HepG2 (cell line): ENCODE data around the gene MRPL20. TPM values are rescaled to one million over a fixed set of nuclear protein-coding genes. Genes with fewer than 3 reads are reported as not detected.

ENCODE experiments used
- CCDC6 ChIP-seq: sonication (generic); formaldehyde crosslinking; IDR thresholded peaks from 2 replicates; pipeline ENCODE4 v1.8.1; 2022; ENCODE audit warnings: mild to moderate bottlenecking, missing genetic modification reagents, moderate library complexity
- HIVEP1 ChIP-seq: sonication (generic); formaldehyde crosslinking; IDR thresholded peaks from 2 replicates; pipeline ENCODE4 v1.4.0; 2020; ENCODE audit warnings: mild to moderate bottlenecking, missing genetic modification reagents
- KLF13 ChIP-seq: sonication (generic); formaldehyde crosslinking; IDR thresholded peaks from 2 replicates; pipeline ENCODE4 v1.4.0; 2020; ENCODE audit warnings: mild to moderate bottlenecking, missing genetic modification reagents
- NFE2L1 ChIP-seq: sonication (generic); formaldehyde crosslinking; IDR thresholded peaks from 2 replicates; pipeline ENCODE4 v1.4.0; 2020; ENCODE audit warnings: missing genetic modification reagents, mild to moderate bottlenecking, borderline replicate concordance
- NFE2L2 ChIP-seq: fragments of 150-350 bp; IDR thresholded peaks from 2 replicates; pipeline ENCODE4 v1.6.1; 2014; ENCODE audit warnings: low read length
- PRMT3 ChIP-seq: sonication (generic); formaldehyde crosslinking; IDR thresholded peaks from 2 replicates; pipeline ENCODE4 v1.8.1; 2022; ENCODE audit warnings: low read depth, mild to moderate bottlenecking, moderate library complexity, missing genetic modification reagents, borderline replicate concordance
- PRPF4 ChIP-seq: fragments of 200-400 bp; formaldehyde crosslinking; IDR thresholded peaks from 2 replicates; pipeline ENCODE4 v1.6.1; 2016; ENCODE audit warnings: low read length, low read depth; ENCODE audit not compliant: poor library complexity, severe bottlenecking
- PTBP1 ChIP-seq: fragments of 200-400 bp; formaldehyde crosslinking; IDR thresholded peaks from 2 replicates; pipeline ENCODE4 v1.6.1; 2018; ENCODE audit warnings: low read length, low read depth; ENCODE audit not compliant: poor library complexity, severe bottlenecking
- RXRA ChIP-seq: sonication (generic); formaldehyde crosslinking; IDR thresholded peaks from 2 replicates; pipeline ENCODE4 v1.5.1; 2020; ENCODE audit warnings: missing genetic modification reagents
- SALL1 ChIP-seq: sonication (generic); formaldehyde crosslinking; IDR thresholded peaks from 2 replicates; pipeline ENCODE4 v1.8.0; 2022; ENCODE audit warnings: mild to moderate bottlenecking, missing genetic modification reagents
- SPEN ChIP-seq: sonication (generic); formaldehyde crosslinking; IDR thresholded peaks from 2 replicates; pipeline ENCODE4 v1.5.1; 2020; ENCODE audit warnings: low read depth, mild to moderate bottlenecking, missing genetic modification reagents
- ZNF678 ChIP-seq: sonication (generic); formaldehyde crosslinking; IDR thresholded peaks from 2 replicates; pipeline ENCODE4 v1.4.0; 2020; ENCODE audit warnings: mild to moderate bottlenecking, missing genetic modification reagents
- ZNF782 ChIP-seq: sonication (generic); formaldehyde crosslinking; IDR thresholded peaks from 2 replicates; pipeline ENCODE4 v1.4.0; 2020; ENCODE audit warnings: missing genetic modification reagents, mild to moderate bottlenecking, borderline replicate concordance
- polyA plus RNA-seq, 8 experiments: library from polyadenylated mRNA; depleted of rRNA in 3 of 8; stranded (reverse) in 7 of 8; unstranded in 1 of 8; fragments of >200 nt; fragmentation: Illumina TruSeq in 4 of 8; extraction: Trizol in 4 of 8; gene quantifications; 2 replicates each; pipeline versions ENCODE4 v1.2.1 to v1.2.3, GENCODE V29; 2011 to 2016; ENCODE audit warnings: low read depth in 4 of 8, missing spikeins in 1 of 8, mixed read lengths in 1 of 8; ENCODE audit not compliant: insufficient read depth in 1 of 8
- total RNA-seq, 5 experiments: library from RNA; depleted of rRNA; stranded (reverse); fragments of >200 nt; fragmentation: Illumina TruSeq; extraction: Trizol; gene quantifications; 2 replicates each; pipeline ENCODE4 v1.2.3, GENCODE V29; 2016; ENCODE audit warnings: low read depth in 1 of 5
- TF ChIP-seq, protein P1 (sequence below): sonication (generic); formaldehyde crosslinking; IDR thresholded peaks from 2 replicates; pipeline ENCODE4 v1.4.0; 2020; ENCODE audit warnings: missing genetic modification reagents, borderline replicate concordance
- TF ChIP-seq, protein P2 (sequence below): sonication (generic); formaldehyde crosslinking; IDR thresholded peaks from 2 replicates; pipeline ENCODE4 v1.4.0; 2020; ENCODE audit warnings: mild to moderate bottlenecking, missing genetic modification reagents
- TF ChIP-seq, protein P3 (sequence below): IDR thresholded peaks from 2 replicates; pipeline ENCODE4 v1.6.1; 2016; ENCODE audit warnings: low read depth
- TF ChIP-seq, protein P4 (sequence below): sonication (generic); formaldehyde crosslinking; IDR thresholded peaks from 2 replicates; pipeline ENCODE4 v1.4.0; 2020; ENCODE audit warnings: mild to moderate bottlenecking, low read depth, missing genetic modification reagents
- TF ChIP-seq, protein P5 (sequence below): sonication (generic); formaldehyde crosslinking; IDR thresholded peaks from 2 replicates; pipeline ENCODE4 v1.8.0; 2022; ENCODE audit warnings: mild to moderate bottlenecking, missing genetic modification reagents, moderate library complexity

The MRPL20 gene
- total and polyA plus RNA-seq, 2 of the 13 experiments (the other 11 are each of a cell fraction or from before 2014, with no cell fraction given) = 59.2 to 127 TPM

DNA sequence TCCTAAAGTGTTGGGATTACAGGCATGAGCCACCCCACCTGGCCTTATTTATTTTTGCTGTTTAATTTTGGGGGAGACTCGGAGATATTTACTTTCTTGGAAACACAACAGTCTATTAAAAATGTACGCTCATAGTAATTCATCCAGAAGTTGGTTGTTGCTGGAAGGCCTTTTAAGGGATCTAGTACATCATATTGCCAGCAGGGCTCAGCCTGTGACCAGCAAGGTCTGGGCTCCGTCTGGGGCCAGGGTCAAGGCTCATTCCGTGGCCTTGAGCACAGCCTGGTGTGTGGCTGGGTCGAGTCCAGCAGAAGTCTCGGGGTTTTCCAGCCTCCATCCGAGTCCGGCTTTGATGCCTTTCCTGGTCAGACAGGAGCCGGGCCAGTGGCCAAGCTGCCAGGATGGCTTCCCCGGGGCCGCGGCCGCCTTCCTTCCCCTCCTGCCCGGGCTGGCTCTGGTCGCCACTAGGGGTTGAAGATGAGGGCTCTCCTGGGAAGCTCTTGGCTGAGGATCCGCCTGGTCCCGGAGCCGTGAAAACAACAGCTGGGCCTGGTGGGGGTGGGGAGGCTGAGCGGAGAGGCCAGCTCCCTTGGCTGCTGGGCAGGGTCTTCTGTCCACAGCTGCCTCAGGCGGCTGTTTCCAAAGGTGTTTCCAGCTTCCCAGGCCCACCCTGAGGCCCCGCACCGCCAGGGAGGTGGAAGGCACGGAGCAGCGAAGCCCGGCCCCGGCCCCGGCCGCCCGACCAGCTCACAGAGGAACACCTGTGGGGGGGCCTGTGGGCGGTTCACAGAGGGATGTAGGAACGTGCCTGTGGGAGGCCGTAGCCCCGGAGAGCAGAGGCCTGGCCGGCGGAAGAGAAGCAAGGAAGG is 23.3 kb upstream of the MRPL20 start (continued):
- TF ChIP-seq, protein P1, sequence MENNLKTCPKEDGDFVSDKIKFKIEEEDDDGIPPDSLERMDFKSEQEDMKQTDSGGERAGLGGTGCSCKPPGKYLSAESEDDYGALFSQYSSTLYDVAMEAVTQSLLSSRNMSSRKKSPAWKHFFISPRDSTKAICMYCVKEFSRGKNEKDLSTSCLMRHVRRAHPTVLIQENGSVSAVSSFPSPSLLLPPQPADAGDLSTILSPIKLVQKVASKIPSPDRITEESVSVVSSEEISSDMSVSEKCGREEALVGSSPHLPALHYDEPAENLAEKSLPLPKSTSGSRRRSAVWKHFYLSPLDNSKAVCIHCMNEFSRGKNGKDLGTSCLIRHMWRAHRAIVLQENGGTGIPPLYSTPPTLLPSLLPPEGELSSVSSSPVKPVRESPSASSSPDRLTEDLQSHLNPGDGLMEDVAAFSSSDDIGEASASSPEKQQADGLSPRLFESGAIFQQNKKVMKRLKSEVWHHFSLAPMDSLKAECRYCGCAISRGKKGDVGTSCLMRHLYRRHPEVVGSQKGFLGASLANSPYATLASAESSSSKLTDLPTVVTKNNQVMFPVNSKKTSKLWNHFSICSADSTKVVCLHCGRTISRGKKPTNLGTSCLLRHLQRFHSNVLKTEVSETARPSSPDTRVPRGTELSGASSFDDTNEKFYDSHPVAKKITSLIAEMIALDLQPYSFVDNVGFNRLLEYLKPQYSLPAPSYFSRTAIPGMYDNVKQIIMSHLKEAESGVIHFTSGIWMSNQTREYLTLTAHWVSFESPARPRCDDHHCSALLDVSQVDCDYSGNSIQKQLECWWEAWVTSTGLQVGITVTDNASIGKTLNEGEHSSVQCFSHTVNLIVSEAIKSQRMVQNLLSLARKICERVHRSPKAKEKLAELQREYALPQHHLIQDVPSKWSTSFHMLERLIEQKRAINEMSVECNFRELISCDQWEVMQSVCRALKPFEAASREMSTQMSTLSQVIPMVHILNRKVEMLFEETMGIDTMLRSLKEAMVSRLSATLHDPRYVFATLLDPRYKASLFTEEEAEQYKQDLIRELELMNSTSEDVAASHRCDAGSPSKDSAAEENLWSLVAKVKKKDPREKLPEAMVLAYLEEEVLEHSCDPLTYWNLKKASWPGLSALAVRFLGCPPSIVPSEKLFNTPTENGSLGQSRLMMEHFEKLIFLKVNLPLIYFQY = 0 out of 2 replicates have a peak, but pooled peaks have one; percentile 26
- TF ChIP-seq, protein P2, sequence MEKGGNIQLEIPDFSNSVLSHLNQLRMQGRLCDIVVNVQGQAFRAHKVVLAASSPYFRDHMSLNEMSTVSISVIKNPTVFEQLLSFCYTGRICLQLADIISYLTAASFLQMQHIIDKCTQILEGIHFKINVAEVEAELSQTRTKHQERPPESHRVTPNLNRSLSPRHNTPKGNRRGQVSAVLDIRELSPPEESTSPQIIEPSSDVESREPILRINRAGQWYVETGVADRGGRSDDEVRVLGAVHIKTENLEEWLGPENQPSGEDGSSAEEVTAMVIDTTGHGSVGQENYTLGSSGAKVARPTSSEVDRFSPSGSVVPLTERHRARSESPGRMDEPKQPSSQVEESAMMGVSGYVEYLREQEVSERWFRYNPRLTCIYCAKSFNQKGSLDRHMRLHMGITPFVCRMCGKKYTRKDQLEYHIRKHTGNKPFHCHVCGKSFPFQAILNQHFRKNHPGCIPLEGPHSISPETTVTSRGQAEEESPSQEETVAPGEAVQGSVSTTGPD (CRISPR knock-in tag) = no peak
- TF ChIP-seq PRMT3 (CRISPR knock-in tag) = peak; percentile 35; the same call in 1 of the 2 replicates
- TF ChIP-seq ZNF782 (CRISPR knock-in tag) = peak; percentile 20; the same call in 1 of the 2 replicates
- TF ChIP-seq, protein P3, sequence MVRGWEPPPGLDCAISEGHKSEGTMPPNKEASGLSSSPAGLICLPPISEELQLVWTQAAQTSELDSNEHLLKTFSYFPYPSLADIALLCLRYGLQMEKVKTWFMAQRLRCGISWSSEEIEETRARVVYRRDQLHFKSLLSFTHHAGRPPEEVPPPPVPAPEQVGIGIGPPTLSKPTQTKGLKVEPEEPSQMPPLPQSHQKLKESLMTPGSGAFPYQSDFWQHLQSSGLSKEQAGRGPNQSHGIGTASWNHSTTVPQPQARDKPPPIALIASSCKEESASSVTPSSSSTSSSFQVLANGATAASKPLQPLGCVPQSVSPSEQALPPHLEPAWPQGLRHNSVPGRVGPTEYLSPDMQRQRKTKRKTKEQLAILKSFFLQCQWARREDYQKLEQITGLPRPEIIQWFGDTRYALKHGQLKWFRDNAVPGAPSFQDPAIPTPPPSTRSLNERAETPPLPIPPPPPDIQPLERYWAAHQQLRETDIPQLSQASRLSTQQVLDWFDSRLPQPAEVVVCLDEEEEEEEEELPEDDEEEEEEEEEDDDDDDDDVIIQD (CRISPR knock-in tag) = no peak
- TF ChIP-seq SPEN = peak; percentile 16
- no peak for TF ChIP-seq ZNF678 (CRISPR knock-in tag)
- TF ChIP-seq, protein P4, sequence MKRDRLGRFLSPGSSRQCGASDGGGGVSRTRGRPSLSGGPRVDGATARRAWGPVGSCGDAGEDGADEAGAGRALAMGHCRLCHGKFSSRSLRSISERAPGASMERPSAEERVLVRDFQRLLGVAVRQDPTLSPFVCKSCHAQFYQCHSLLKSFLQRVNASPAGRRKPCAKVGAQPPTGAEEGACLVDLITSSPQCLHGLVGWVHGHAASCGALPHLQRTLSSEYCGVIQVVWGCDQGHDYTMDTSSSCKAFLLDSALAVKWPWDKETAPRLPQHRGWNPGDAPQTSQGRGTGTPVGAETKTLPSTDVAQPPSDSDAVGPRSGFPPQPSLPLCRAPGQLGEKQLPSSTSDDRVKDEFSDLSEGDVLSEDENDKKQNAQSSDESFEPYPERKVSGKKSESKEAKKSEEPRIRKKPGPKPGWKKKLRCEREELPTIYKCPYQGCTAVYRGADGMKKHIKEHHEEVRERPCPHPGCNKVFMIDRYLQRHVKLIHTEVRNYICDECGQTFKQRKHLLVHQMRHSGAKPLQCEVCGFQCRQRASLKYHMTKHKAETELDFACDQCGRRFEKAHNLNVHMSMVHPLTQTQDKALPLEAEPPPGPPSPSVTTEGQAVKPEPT (CRISPR knock-in tag) = no peak
- peak; percentile 72 for TF ChIP-seq RXRA (CRISPR knock-in tag)
- TF ChIP-seq PTBP1 = no peak
- TF ChIP-seq SALL1 = peak; percentile 73
- TF ChIP-seq, protein P5, sequence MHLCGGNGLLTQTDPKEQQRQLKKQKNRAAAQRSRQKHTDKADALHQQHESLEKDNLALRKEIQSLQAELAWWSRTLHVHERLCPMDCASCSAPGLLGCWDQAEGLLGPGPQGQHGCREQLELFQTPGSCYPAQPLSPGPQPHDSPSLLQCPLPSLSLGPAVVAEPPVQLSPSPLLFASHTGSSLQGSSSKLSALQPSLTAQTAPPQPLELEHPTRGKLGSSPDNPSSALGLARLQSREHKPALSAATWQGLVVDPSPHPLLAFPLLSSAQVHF (CRISPR knock-in tag) = no peak
- peak; percentile 32 for TF ChIP-seq HIVEP1 (CRISPR knock-in tag)
- no peak; the same call in 1 of the 2 replicates for TF ChIP-seq CCDC6 (CRISPR knock-in tag)
- no peak for TF ChIP-seq PRPF4
- peak; percentile 55; the same call in 1 of the 2 replicates for TF ChIP-seq NFE2L1
- TF ChIP-seq NFE2L2 = no peak
- TF ChIP-seq KLF13 (CRISPR knock-in tag) = no peak
